Fibroblast of lung (primary cell): ENCODE data around the gene PDK1.

Experiments used
- CTCF ChIP-seq, 2 donors: IDR thresholded peaks in 1 of 2; conservative IDR thresholded peaks in 1 of 2; 1 replicate in 1 of 2; 2 replicates in 1 of 2; pipeline ENCODE4 v1.5.1; 2011 to 2012; ENCODE audit warnings: low read length in 2 of 2, control low read depth in 1 of 2, inconsistent platforms in 1 of 2, low read depth in 1 of 2, mild to moderate bottlenecking in 1 of 2
- EZH2 ChIP-seq: IDR thresholded peaks from 2 replicates; pipeline ENCODE4 v1.5.1; 2012; ENCODE audit warnings: low read length, control low read depth, mild to moderate bottlenecking; ENCODE audit errors: missing control alignments

- no peak for TF ChIP-seq CTCF (conservative IDR thresholded peaks at IDR 0.05 in 1 of 2, IDR thresholded peaks at IDR 0.05 in 1 of 2; ENCODE audit: low read depth in 1 of 2, low read length in 2 of 2)
- TF ChIP-seq EZH2: no peak
Measured at GRCh38 chr2:172623249-172623965, 67.5 kb downstream of the PDK1 start.
